GM23338 (cell line): Measurements from ENCODE around the gene ID2. TPM values are rescaled to one million over a fixed set of nuclear protein-coding genes. Genes with fewer than 3 reads are reported as not detected.
A peak's percentile ranks its signal among the peaks of the same experiment; 100 is the strongest.

Experiments
- ATAC-seq: fragments of 200-7000 bp; cut with Tn5 transposase; 3 replicates; pipeline ENCODE4 v1.9.1; 2020
- DNase-seq: peaks from one replicate; pipeline ENCODE4 v3.0.0-alpha.2; 2015; ENCODE audit warnings: low spot score
- H2AFZ ChIP-seq: fragments of 200-600 bp; sonication (generic); 2 replicates; pipeline ENCODE4 v1.8.0; 2016; ENCODE audit warnings: antibody characterized with exemption, mild to moderate bottlenecking, moderate library complexity
- H3F3A ChIP-seq: fragments of 200-600 bp; sonication (generic); replicated peaks from 2 replicates; pipeline ENCODE4 v1.8.0; 2017; ENCODE audit warnings: antibody characterized with exemption, mixed run types, low read depth
- H3K27ac ChIP-seq: fragments of 200-600 bp; sonication (generic); 2 replicates; pipeline ENCODE4 v1.6.1; 2016; ENCODE audit warnings: low read depth
- H3K27me3 ChIP-seq: fragments of 200-600 bp; sonication (generic); 2 replicates; pipeline ENCODE4 v1.8.0; 2016; ENCODE audit warnings: mild to moderate bottlenecking, mixed run types, moderate library complexity; ENCODE audit not compliant: insufficient read depth
- H3K36me3 ChIP-seq: fragments of 200-600 bp; sonication (generic); 2 replicates; pipeline ENCODE4 v1.8.0; 2016; ENCODE audit warnings: mild to moderate bottlenecking; ENCODE audit not compliant: insufficient read depth
- H3K4me1 ChIP-seq: fragments of 200-600 bp; sonication (generic); 2 replicates; pipeline ENCODE4 v1.8.0; 2016; ENCODE audit warnings: mild to moderate bottlenecking, moderate library complexity; ENCODE audit not compliant: insufficient read depth
- H3K4me2 ChIP-seq: fragments of 200-600 bp; sonication (generic); 2 replicates; pipeline ENCODE4 v1.7.1; 2017; ENCODE audit warnings: mixed run types
- H3K4me3 ChIP-seq: fragments of 200-600 bp; sonication (generic); 2 replicates; pipeline ENCODE4 v1.6.1; 2016; ENCODE audit warnings: mixed run types
- H3K79me2 ChIP-seq: fragments of 200-600 bp; sonication (generic); replicated peaks from 2 replicates; pipeline ENCODE4 v1.8.0; 2017; ENCODE audit warnings: mild to moderate bottlenecking; ENCODE audit not compliant: insufficient read depth
- H3K9me2 ChIP-seq: fragments of 200-600 bp; sonication (generic); 2 replicates; pipeline ENCODE4 v1.8.0; 2017; ENCODE audit not compliant: insufficient read depth
- H4K20me1 ChIP-seq: fragments of 200-600 bp; sonication (generic); replicated peaks from 2 replicates; pipeline ENCODE4 v1.8.0; 2017; ENCODE audit warnings: mild to moderate bottlenecking; ENCODE audit not compliant: insufficient read depth
- H3K27ac Mint-ChIP-seq: 2 replicates; pipeline ENCODE4 v1.8.0; 2020; ENCODE audit warnings: inconsistent platforms, mild to moderate bottlenecking, moderate library complexity, mixed read lengths
- H3K27me3 Mint-ChIP-seq: 3 replicates; pipeline ENCODE4 v1.8.0; 2022; ENCODE audit warnings: low read depth, mild to moderate bottlenecking, moderate library complexity, mixed read lengths, inconsistent platforms; ENCODE audit not compliant: insufficient read depth, poor library complexity
- H3K36me3 Mint-ChIP-seq: 3 replicates; pipeline ENCODE4 v1.8.0; 2021; ENCODE audit warnings: low read depth, mild to moderate bottlenecking, inconsistent platforms, moderate library complexity, mixed read lengths
- H3K4me1 Mint-ChIP-seq: 3 replicates; pipeline ENCODE4 v1.8.0; 2020; ENCODE audit warnings: mild to moderate bottlenecking, inconsistent platforms, mixed read lengths
- H3K4me3 Mint-ChIP-seq: 3 replicates; pipeline ENCODE4 v1.8.0; 2021; ENCODE audit warnings: moderate library complexity, mild to moderate bottlenecking, inconsistent platforms, mixed read lengths
- H3K9me3 Mint-ChIP-seq: 3 replicates; pipeline ENCODE4 v1.8.0; 2020; ENCODE audit warnings: moderate library complexity, mild to moderate bottlenecking, inconsistent platforms, mixed read lengths
- CREB1 ChIP-seq: fragments of 250-450 bp; sonication (Bioruptor Pico); IDR thresholded peaks from 2 replicates; pipeline ENCODE4 v1.5.0; 2020; ENCODE audit warnings: low read depth, mild to moderate bottlenecking, moderate library complexity
- CTCF ChIP-seq, 2 experiments: fragments of 200-600 bp in 1 of 2; sonication (generic) in 1 of 2; conservative IDR thresholded peaks; 2 replicates each; pipeline versions ENCODE4 v1.5.1 to v1.6.1; 2016 to 2017; ENCODE audit warnings: antibody characterized with exemption in 2 of 2, low read depth in 2 of 2, mild to moderate bottlenecking in 2 of 2, moderate library complexity in 1 of 2
- ETS1 ChIP-seq: IDR thresholded peaks from 2 replicates; pipeline ENCODE4 v1.6.1; 2016; ENCODE audit warnings: antibody characterized with exemption
- EZH2 ChIP-seq: fragments of 200-600 bp; sonication (generic); IDR thresholded peaks from one replicate; pipeline ENCODE4 v1.8.0; 2017; ENCODE audit warnings: antibody characterized with exemption, mild to moderate bottlenecking, low read depth; ENCODE audit not compliant: unreplicated experiment
- JUNB ChIP-seq: IDR thresholded peaks from one replicate; pipeline ENCODE4 v1.6.1; 2016; ENCODE audit warnings: antibody characterized with exemption; ENCODE audit not compliant: unreplicated experiment
- NANOG ChIP-seq: IDR thresholded peaks from 2 replicates; pipeline ENCODE4 v1.6.1; 2016; ENCODE audit warnings: antibody characterized with exemption, borderline replicate concordance
- POLR2AphosphoS5 ChIP-seq: IDR thresholded peaks from 2 replicates; pipeline ENCODE4 v1.6.1; 2016; ENCODE audit warnings: antibody characterized with exemption, low read depth
- REST ChIP-seq: IDR thresholded peaks from one replicate; pipeline ENCODE4 v1.6.1; 2018; ENCODE audit warnings: antibody characterized with exemption; ENCODE audit not compliant: unreplicated experiment
- STAT1 ChIP-seq: IDR thresholded peaks from one replicate; pipeline ENCODE4 v1.6.1; 2016; ENCODE audit warnings: antibody characterized with exemption; ENCODE audit not compliant: unreplicated experiment
- ZNF114 ChIP-seq: fragments of 250-450 bp; sonication (Bioruptor Pico); IDR thresholded peaks from 2 replicates; pipeline ENCODE4 v1.5.0; 2020; ENCODE audit warnings: mild to moderate bottlenecking, moderate library complexity
- ZNF331 ChIP-seq: fragments of 250-450 bp; sonication (Bioruptor Pico); IDR thresholded peaks from 2 replicates; pipeline ENCODE4 v1.5.0; 2020; ENCODE audit warnings: low read depth, mild to moderate bottlenecking, moderate library complexity
- polyA plus RNA-seq: library from polyadenylated mRNA; unstranded; fragments of >200 nt; fragmentation: Nextera tagmentation; extraction: Ambion mirVana; gene quantifications from 2 replicates; pipeline ENCODE4 v1.2.1, GENCODE V29; 2016
- total RNA-seq: library from RNA; depleted of rRNA; stranded (reverse); fragments of >200 nt; shearing (Covaris generic); gene quantifications from 2 replicates; pipeline ENCODE4 v1.2.3, GENCODE V29; 2014
- TF ChIP-seq, protein P1 (sequence below): fragments of 250-450 bp; sonication (Bioruptor Pico); IDR thresholded peaks from 2 replicates; pipeline ENCODE4 v1.5.0; 2020; ENCODE audit warnings: mild to moderate bottlenecking, moderate library complexity

ID2 gene
- total and polyA plus RNA-seq, 2 experiments from 2014 or later, result 87.0 to 110 TPM

- ATAC-seq, result no peak
- Histone ChIP-seq H3F3A (no peaks in the 10 kb centered on the region), H3K27me3 (peaks cover 10% of the 10 kb centered on the region; the same call in 1 of the 2 replicates), H3K4me3 (no peak overlapping the region), H3K4me2 (peak overlapping the region; percentile 17; the same call in 1 of the 2 replicates), H3K9me2 (peaks cover 4% of the 10 kb centered on the region; the same call in 1 of the 2 replicates), H3K4me1 (peaks cover 45% of the 10 kb centered on the region), H3K27ac (no peak overlapping the region), H3K36me3 (no peaks in the 10 kb centered on the region), H4K20me1 (no peaks in the 10 kb centered on the region), H2AFZ (peak overlapping the region; percentile 57), H3K79me2 (no peaks in the 10 kb centered on the region)
- H3K27ac Mint-ChIP-seq, result no peak overlapping the region
- no peak for DNase-seq
- no peak for TF ChIP-seq ZNF331 (CRISPR knock-in tag)
- TF ChIP-seq CREB1 (CRISPR knock-in tag), result no peak
- TF ChIP-seq POLR2AphosphoS5, result no peak
- TF ChIP-seq ZNF114, result no peak
- TF ChIP-seq, protein P1, sequence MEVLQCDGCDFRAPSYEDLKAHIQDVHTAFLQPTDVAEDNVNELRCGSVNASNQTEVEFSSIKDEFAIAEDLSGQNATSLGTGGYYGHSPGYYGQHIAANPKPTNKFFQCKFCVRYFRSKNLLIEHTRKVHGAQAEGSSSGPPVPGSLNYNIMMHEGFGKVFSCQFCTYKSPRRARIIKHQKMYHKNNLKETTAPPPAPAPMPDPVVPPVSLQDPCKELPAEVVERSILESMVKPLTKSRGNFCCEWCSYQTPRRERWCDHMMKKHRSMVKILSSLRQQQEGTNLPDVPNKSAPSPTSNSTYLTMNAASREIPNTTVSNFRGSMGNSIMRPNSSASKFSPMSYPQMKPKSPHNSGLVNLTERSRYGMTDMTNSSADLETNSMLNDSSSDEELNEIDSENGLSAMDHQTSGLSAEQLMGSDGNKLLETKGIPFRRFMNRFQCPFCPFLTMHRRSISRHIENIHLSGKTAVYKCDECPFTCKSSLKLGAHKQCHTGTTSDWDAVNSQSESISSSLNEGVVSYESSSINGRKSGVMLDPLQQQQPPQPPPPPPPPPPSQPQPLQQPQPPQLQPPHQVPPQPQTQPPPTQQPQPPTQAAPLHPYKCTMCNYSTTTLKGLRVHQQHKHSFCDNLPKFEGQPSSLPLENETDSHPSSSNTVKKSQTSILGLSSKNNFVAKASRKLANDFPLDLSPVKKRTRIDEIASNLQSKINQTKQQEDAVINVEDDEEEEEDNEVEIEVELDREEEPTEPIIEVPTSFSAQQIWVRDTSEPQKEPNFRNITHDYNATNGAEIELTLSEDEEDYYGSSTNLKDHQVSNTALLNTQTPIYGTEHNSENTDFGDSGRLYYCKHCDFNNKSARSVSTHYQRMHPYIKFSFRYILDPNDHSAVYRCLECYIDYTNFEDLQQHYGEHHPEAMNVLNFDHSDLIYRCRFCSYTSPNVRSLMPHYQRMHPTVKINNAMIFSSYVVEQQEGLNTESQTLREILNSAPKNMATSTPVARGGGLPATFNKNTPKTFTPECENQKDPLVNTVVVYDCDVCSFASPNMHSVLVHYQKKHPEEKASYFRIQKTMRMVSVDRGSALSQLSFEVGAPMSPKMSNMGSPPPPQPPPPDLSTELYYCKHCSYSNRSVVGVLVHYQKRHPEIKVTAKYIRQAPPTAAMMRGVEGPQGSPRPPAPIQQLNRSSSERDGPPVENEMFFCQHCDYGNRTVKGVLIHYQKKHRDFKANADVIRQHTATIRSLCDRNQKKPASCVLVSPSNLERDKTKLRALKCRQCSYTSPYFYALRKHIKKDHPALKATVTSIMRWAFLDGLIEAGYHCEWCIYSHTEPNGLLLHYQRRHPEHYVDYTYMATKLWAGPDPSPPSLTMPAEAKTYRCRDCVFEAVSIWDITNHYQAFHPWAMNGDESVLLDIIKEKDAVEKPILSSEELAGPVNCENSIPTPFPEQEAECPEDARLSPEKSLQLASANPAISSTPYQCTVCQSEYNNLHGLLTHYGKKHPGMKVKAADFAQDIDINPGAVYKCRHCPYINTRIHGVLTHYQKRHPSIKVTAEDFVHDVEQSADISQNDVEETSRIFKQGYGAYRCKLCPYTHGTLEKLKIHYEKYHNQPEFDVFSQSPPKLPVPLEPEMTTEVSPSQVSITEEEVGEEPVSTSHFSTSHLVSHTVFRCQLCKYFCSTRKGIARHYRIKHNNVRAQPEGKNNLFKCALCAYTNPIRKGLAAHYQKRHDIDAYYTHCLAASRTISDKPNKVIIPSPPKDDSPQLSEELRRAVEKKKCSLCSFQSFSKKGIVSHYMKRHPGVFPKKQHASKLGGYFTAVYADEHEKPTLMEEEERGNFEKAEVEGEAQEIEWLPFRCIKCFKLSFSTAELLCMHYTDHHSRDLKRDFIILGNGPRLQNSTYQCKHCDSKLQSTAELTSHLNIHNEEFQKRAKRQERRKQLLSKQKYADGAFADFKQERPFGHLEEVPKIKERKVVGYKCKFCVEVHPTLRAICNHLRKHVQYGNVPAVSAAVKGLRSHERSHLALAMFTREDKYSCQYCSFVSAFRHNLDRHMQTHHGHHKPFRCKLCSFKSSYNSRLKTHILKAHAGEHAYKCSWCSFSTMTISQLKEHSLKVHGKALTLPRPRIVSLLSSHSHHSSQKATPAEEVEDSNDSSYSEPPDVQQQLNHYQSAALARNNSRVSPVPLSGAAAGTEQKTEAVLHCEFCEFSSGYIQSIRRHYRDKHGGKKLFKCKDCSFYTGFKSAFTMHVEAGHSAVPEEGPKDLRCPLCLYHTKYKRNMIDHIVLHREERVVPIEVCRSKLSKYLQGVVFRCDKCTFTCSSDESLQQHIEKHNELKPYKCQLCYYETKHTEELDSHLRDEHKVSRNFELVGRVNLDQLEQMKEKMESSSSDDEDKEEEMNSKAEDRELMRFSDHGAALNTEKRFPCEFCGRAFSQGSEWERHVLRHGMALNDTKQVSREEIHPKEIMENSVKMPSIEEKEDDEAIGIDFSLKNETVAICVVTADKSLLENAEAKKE (CRISPR knock-in tag), result no peak
- TF ChIP-seq JUNB, result no peak
- TF ChIP-seq EZH2, result no peak
- TF ChIP-seq CTCF (conservative IDR thresholded peaks at IDR 0.05; ENCODE audit: low read depth in 2 of 2), result no peak
- no peak for TF ChIP-seq NANOG
- TF ChIP-seq REST, result no peak
- TF ChIP-seq ETS1, result no peak
- TF ChIP-seq STAT1, result no peak
- H3K4me1 Mint-ChIP-seq, result peaks cover 46% of the 10 kb centered on the region
- peaks cover 8% of the 10 kb centered on the region; the same call in 2 of the 3 replicates for H3K9me3 Mint-ChIP-seq
- no peak overlapping the region for H3K4me3 Mint-ChIP-seq
- H3K27me3 Mint-ChIP-seq, result peaks cover 19% of the 10 kb centered on the region
- peaks cover 7% of the 10 kb centered on the region; the same call in 2 of the 3 replicates for H3K36me3 Mint-ChIP-seq
Observed at GRCh38 chr2:8641301-8641965, 40.4 kb upstream of the ID2 start.
